B cell (primary cell): ENCODE data around the gene GIPC1. TPM values are rescaled to one million over a fixed set of nuclear protein-coding genes. Genes with fewer than 3 reads are reported as not detected.

ENCODE experiments used
- ATAC-seq: fragments of 200-7000 bp; cut with Tn5 transposase; one replicate; pipeline ENCODE4 v1.10.0; 2021; ENCODE audit warnings: low read depth, mild to moderate bottlenecking, moderate number of reproducible peaks, moderate library complexity
- CTCF ChIA-PET: fragments of 350-600 bp; sonication (Branson Sonifier 250); formaldehyde crosslinking; loops from one replicate; lab custom pipeline; 2021; ENCODE audit warnings: antibody characterized with exemption, inconsistent platforms; lab: Charles Lee
- POLR2A ChIA-PET: fragments of 350-600 bp; sonication (Branson Sonifier 250); formaldehyde crosslinking; loops from one replicate; lab custom pipeline; 2021; ENCODE audit warnings: antibody characterized with exemption; lab: Charles Lee
- DNase-seq: peaks from one replicate; pipeline ENCODE4 v3.0.0; 2013
- H2AFZ ChIP-seq: 2 replicates; pipeline ENCODE4 v1.6.1; 2012; ENCODE audit warnings: mild to moderate bottlenecking, low read depth, low read length; ENCODE audit not compliant: insufficient read depth, poor library complexity, severe bottlenecking
- H3K27ac ChIP-seq, 2 donors: 1 replicate in 1 of 2; 2 replicates in 1 of 2; pipeline ENCODE4 v1.5.1; 2012 to 2013; ENCODE audit warnings: low read length in 2 of 2, mild to moderate bottlenecking in 2 of 2, moderate library complexity in 1 of 2
- H3K27me3 ChIP-seq, 4 experiments: fragments of 200-600 bp in 1 of 4; sonication (generic) in 1 of 4; replicated peaks in 1 of 4; 1 replicate in 2 of 4; 2 replicates in 2 of 4; pipeline versions ENCODE4 v1.6.1 to v1.7.0; 2013 to 2016; ENCODE audit warnings: low read length in 3 of 4, mild to moderate bottlenecking in 2 of 4, mixed read lengths in 1 of 4, moderate library complexity in 1 of 4; ENCODE audit not compliant: insufficient read depth in 4 of 4, control insufficient read depth in 3 of 4; ENCODE audit errors: control extremely low read depth in 1 of 4
- H3K36me3 ChIP-seq, 2 experiments: replicated peaks in 1 of 2; 1 replicate in 1 of 2; 2 replicates in 1 of 2; pipeline versions ENCODE4 v1.6.1 to v1.7.1; 2013; ENCODE audit warnings: low read length in 1 of 2; ENCODE audit not compliant: insufficient read depth in 2 of 2, control insufficient read depth in 1 of 2; ENCODE audit errors: control extremely low read depth in 1 of 2, extremely low read depth in 1 of 2
- H3K4me1 ChIP-seq, 2 donors: fragments of 200-600 bp in 1 of 2; sonication (generic) in 1 of 2; 1 replicate in 1 of 2; 2 replicates in 1 of 2; pipeline versions ENCODE4 v1.5.1 to v1.6.1; 2013 to 2017; ENCODE audit warnings: low read length in 2 of 2; ENCODE audit not compliant: control insufficient read depth in 2 of 2, insufficient read depth in 2 of 2
- H3K4me2 ChIP-seq: replicated peaks from 2 replicates; pipeline ENCODE3; 2012; ENCODE audit warnings: mild to moderate bottlenecking, low read depth, low read length; ENCODE audit not compliant: poor library complexity, severe bottlenecking
- H3K4me3 ChIP-seq, 5 experiments: fragments of 200-600 bp in 1 of 5; sonication (generic) in 1 of 5; 1 replicate in 3 of 5; 2 replicates in 2 of 5; pipeline versions ENCODE4 v1.5.1 to v1.7.0; 2011 to 2016; ENCODE audit warnings: low read length in 4 of 5, mild to moderate bottlenecking in 4 of 5, low read depth in 2 of 5, control low read depth in 1 of 5, moderate library complexity in 1 of 5; ENCODE audit not compliant: insufficient read depth in 1 of 5; ENCODE audit errors: control extremely low read depth in 1 of 5, extremely low read depth in 1 of 5
- H3K79me2 ChIP-seq: fragments of 200-600 bp; sonication (generic); one replicate; pipeline ENCODE4 v1.6.0; 2016; ENCODE audit warnings: low read length; ENCODE audit not compliant: control insufficient read depth, insufficient read depth
- H3K9ac ChIP-seq: fragments of 200-600 bp; sonication (generic); 2 replicates; pipeline ENCODE4 v1.6.1; 2017; ENCODE audit warnings: mild to moderate bottlenecking, low read length, moderate library complexity
- H3K9me3 ChIP-seq, 3 donors: one replicate each; pipeline versions ENCODE4 v1.6.1 to v1.7.1; 2013; ENCODE audit warnings: low read length in 2 of 3; ENCODE audit not compliant: control insufficient read depth in 2 of 3, insufficient read depth in 1 of 3; ENCODE audit errors: control extremely low read depth in 1 of 3
- H4K20me1 ChIP-seq: 2 replicates; pipeline ENCODE4 v1.6.0; 2012; ENCODE audit warnings: mild to moderate bottlenecking, low read length; ENCODE audit not compliant: insufficient read depth, control insufficient read depth, poor library complexity, severe bottlenecking
- H3K27ac Mint-ChIP-seq: one replicate; pipeline ENCODE4 v1.8.0; 2021; ENCODE audit warnings: mixed read lengths
- H3K27me3 Mint-ChIP-seq: one replicate; pipeline ENCODE4 v1.8.0; 2021; ENCODE audit warnings: mixed read lengths
- H3K4me1 Mint-ChIP-seq: one replicate; pipeline ENCODE4 v1.8.0; 2021; ENCODE audit warnings: mixed read lengths
- H3K4me3 Mint-ChIP-seq: one replicate; pipeline ENCODE4 v1.8.0; 2021; ENCODE audit warnings: mixed read lengths
- H3K9me3 Mint-ChIP-seq: one replicate; pipeline ENCODE4 v1.8.0; 2022; ENCODE audit warnings: mixed read lengths; ENCODE audit not compliant: insufficient read depth
- EZH2 ChIP-seq: IDR thresholded peaks from 2 replicates; pipeline ENCODE4 v1.6.1; 2012; ENCODE audit warnings: borderline replicate concordance, low read depth, mild to moderate bottlenecking, moderate library complexity, low read length; ENCODE audit not compliant: insufficient read depth, poor library complexity, severe bottlenecking
- WGBS: methylation state at CpG from one replicate; pipeline ENCODE4 v1.1.5; 2013; ENCODE audit warnings: missing lambda C conversion rate; ENCODE audit not compliant: insufficient coverage; 5-methylcytosine and 5-hydroxymethylcytosine counted together
- intact Hi-C: fragments of 100-400 bp; cut with micrococcal nuclease; formaldehyde crosslinking; loops from one replicate; pipeline ENCODE4 v1.10.0; 2022
- polyA plus RNA-seq: library from polyadenylated mRNA; depleted of rRNA; stranded (reverse); fragments of >200 nt; gene quantifications from 2 replicates; pipeline ENCODE4 v1.2.3, GENCODE V29; 2012
- total RNA-seq, 2 donors: library from RNA; stranded (reverse); fragments of 120-200 nt in 1 of 2; gene quantifications; 1 replicate in 1 of 2; 2 replicates in 1 of 2; pipeline versions ENCODE4 v1.2.3 to v1.2.4, GENCODE V29; 2013 to 2022
- TF ChIP-seq, protein P1 (sequence below): fragments of 200-600 bp; IDR thresholded peaks from one replicate; pipeline ENCODE4 v1.8.0; 2022; ENCODE audit warnings: antibody characterized with exemption, mild to moderate bottlenecking

GIPC1 gene
- total and polyA plus RNA-seq, 2 donors (not counting 1 experiment from before 2014, with no cell fraction given): 11.3 to 12.0 TPM

DNA sequence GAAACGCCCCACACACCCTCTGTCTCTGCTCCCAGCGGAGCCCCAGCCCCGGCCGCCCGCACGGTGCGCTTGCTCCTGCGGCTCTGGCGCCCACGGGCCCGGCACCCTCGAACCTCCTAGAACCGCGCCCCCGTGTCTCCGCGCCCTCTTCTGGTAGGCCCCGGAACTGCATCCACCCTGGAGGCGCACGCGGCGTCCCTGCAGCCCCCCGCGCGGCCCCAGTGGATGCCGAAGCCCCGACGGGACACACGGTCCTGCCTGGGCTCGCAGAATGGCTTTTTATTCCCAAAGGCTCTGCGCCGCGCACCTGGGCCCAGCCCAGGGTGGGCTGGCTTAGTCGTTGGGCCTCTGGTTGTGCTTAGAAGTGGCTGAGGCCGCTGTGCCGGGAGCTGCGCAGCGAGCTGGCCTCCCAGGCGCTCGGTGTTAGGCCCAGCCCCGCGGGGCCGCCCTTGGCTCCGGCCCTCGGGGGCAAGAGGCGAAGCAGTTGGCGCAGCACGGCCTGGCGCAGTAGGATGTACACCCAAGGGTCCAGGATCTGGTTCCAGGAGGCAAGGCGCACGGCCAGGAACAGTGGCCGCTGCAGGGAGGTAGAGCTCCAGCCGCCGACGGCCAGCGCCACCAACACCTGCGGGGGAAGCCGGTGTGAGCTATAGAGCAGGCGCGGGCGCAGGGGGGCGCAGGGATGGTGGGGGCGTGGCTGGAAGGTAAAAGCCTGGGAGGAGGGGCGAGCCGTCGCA lies 23.6 kb downstream of the GIPC1 start:
- H3K4me3 ChIP-seq: peak overlapping the region in 3 of 5 experiments; percentile 24 to 46 (median 38)
- peak; percentile 83 for ATAC-seq
- peak overlapping the region; percentile 59 for H2AFZ ChIP-seq
- peaks cover 21 to 27% of the 10 kb centered on the region in 2 donors for H3K4me1 ChIP-seq
- Mint-ChIP-seq H3K4me1 (peaks cover 27% of the 10 kb centered on the region), H3K27me3 (peaks cover 28% of the 10 kb centered on the region), H3K9me3 (no peaks in the 10 kb centered on the region), H3K4me3 (peak overlapping the region; percentile 61), H3K27ac (no peak overlapping the region)
- ChIA-PET POLR2A (interaction anchor here (0.6 kb wide), 1 partner anchor 41 kb away, joined by 3 read pairs; no protein-coding TSS in a partner anchor), CTCF (interaction anchor here (0.6 to 2.6 kb wide), 19 partner anchors 11 to 335 kb away, joined by 3 to 21 read pairs (median 4); partner anchors contain the start of genes DDX39A, GIPC1 and PKN1)
- peak overlapping the region; percentile 89 for H3K4me2 ChIP-seq
- intact Hi-C loops: loop anchor here (1.0 to 2.0 kb wide), 3 partner anchors 40 to 336 kb away; partner anchors contain the start of genes ASF1B and DDX39A
- peaks cover 8% of the 10 kb centered on the region for H4K20me1 ChIP-seq
- H3K36me3 ChIP-seq: peaks cover 0 to 27% of the 10 kb centered on the region in 2 experiments
- H3K27ac ChIP-seq: no peak overlapping the region
- H3K9ac ChIP-seq: peak overlapping the region; percentile 52
- WGBS: 4% methylated on average over 66 of the region's 66 CpGs
- no peaks in the 10 kb centered on the region for H3K79me2 ChIP-seq
- H3K9me3 ChIP-seq: peaks cover 0 to 6% (median 0%) of the 10 kb centered on the region in 3 donors
- no peak for TF ChIP-seq EZH2
- TF ChIP-seq, protein P1, sequence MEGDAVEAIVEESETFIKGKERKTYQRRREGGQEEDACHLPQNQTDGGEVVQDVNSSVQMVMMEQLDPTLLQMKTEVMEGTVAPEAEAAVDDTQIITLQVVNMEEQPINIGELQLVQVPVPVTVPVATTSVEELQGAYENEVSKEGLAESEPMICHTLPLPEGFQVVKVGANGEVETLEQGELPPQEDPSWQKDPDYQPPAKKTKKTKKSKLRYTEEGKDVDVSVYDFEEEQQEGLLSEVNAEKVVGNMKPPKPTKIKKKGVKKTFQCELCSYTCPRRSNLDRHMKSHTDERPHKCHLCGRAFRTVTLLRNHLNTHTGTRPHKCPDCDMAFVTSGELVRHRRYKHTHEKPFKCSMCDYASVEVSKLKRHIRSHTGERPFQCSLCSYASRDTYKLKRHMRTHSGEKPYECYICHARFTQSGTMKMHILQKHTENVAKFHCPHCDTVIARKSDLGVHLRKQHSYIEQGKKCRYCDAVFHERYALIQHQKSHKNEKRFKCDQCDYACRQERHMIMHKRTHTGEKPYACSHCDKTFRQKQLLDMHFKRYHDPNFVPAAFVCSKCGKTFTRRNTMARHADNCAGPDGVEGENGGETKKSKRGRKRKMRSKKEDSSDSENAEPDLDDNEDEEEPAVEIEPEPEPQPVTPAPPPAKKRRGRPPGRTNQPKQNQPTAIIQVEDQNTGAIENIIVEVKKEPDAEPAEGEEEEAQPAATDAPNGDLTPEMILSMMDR: peak; percentile 99
- H3K27me3 ChIP-seq: peaks cover 0 to 28% (median 14%) of the 10 kb centered on the region in 4 experiments
- DNase-seq: peak; percentile 87
